Stimulated activated CD8-positive, alpha-beta memory T cell treated with anti-CD3 and anti-CD28 coated beads, Interleukin-7, amount 100 ng/mL, for 24 hours (primary cell): ENCODE data around the gene CFD.
"Not testable (repeated sequence)": the region's sequence is repeated elsewhere in the genome, so short reads cannot be mapped to it uniquely, and the experiment has no call there.

Source experiments
- DNase-seq: peaks from one replicate; pipeline ENCODE4 v3.0.0-alpha.2; 2020; ENCODE audit warnings: low read depth

CFD gene

GRCh38 chr19:888581-889385 is 29.3 kb downstream of the CFD start:
- DNase-seq = no peak

- DNase-seq = no peak
Measured at GRCh38 chr19:889662-890295, 30.3 kb downstream of the CFD start.

GRCh38 chr19:890831-891230 is 31.4 kb downstream of the CFD start:
- DNase-seq = no peak

- DNase-seq = not testable (repeated sequence)
Measured at GRCh38 chr19:891421-892200, 32.1 kb downstream of the CFD start.

GRCh38 chr19:892243-892893 is 32.9 kb downstream of the CFD start:
- DNase-seq = no peak

GRCh38 chr19:892894-893689 is 33.6 kb downstream of the CFD start, which contains the start of the genes MED16 and RNU6-9:
Gene MED16 (minus strand): TSS chr19:893187. CDS start chr19:891131, 2,056 bp downstream.
Gene RNU6-9 (plus strand): TSS chr19:893484.
- DNase-seq = no peak

GRCh38 chr19:896434-896833 is 37.0 kb downstream of the CFD start:
- no peak for DNase-seq

GRCh38 chr19:896999-897398 is 37.5 kb downstream of the CFD start:
- DNase-seq = no peak

- DNase-seq = no peak
Measured at GRCh38 chr19:897442-898039, 38.1 kb downstream of the CFD start.

GRCh38 chr19:898663-899062 is 39.2 kb downstream of the CFD start:
- DNase-seq = no peak

- no peak for DNase-seq
Measured at GRCh38 chr19:899336-900042, 40.0 kb downstream of the CFD start.

GRCh38 chr19:900043-900301 is 40.5 kb downstream of the CFD start:
- no peak for DNase-seq

- DNase-seq = no peak
Measured at GRCh38 chr19:900302-901111, 41.0 kb downstream of the CFD start.

GRCh38 chr19:901216-902092 is 42.0 kb downstream of the CFD start:
- no peak for DNase-seq

- no peak for DNase-seq
Measured at GRCh38 chr19:902093-902370, 42.6 kb downstream of the CFD start.

- no peak for DNase-seq
Measured at GRCh38 chr19:902446-903226, 43.2 kb downstream of the CFD start.

- DNase-seq = no peak
Measured at GRCh38 chr19:903266-903797, 43.9 kb downstream of the CFD start.

- no peak for DNase-seq
Measured at GRCh38 chr19:904545-904944, 45.1 kb downstream of the CFD start.
